GM19452 (cell line): ENCODE results near the gene ALX3.
"Not testable (repeated sequence)": the region's sequence is repeated elsewhere in the genome, so short reads cannot be mapped to it uniquely, and the experiment has no call there.

ENCODE experiments used
- ATAC-seq: cut with Tn5 transposase; IDR thresholded peaks from one replicate; pipeline ENCODE4 v1.9.1; 2021; ENCODE audit not compliant: unreplicated experiment

Gene ALX3

DNA sequence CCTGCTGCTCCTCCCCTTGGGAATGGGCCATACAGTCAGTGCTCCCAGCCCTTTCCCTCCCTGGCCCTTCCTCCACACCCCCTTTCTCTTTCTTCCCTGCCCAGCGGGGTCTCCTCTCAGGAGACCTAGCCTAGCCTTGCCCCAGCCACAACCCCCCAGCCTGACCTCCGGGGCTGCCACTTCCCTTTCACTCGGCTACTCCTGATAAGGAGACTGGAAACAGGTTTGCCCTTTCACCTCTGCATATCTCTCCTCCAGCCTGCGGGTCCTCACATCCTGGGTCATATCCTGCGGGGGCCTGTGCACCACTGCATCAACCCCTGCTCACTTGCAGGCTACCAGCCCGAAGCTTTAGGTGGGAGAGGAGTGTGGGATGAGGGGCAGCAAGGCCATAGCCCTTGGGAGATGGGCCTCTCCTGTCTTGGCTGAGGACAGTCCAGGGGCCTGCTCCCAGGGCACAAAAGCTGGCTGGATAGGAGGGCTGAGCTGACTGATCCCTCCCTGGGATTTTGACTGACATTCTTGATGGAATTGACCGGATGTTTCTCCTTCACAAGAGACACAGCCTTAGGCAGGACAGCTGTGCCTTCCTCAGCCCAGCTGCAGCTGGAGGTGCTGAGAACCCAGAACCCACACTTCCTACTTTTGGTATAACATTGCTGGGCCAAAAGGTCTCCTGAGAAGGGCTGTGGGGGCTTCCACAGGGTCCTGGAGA lies 19.2 kb upstream of the ALX3 start:
- ATAC-seq = no peak

DNA sequence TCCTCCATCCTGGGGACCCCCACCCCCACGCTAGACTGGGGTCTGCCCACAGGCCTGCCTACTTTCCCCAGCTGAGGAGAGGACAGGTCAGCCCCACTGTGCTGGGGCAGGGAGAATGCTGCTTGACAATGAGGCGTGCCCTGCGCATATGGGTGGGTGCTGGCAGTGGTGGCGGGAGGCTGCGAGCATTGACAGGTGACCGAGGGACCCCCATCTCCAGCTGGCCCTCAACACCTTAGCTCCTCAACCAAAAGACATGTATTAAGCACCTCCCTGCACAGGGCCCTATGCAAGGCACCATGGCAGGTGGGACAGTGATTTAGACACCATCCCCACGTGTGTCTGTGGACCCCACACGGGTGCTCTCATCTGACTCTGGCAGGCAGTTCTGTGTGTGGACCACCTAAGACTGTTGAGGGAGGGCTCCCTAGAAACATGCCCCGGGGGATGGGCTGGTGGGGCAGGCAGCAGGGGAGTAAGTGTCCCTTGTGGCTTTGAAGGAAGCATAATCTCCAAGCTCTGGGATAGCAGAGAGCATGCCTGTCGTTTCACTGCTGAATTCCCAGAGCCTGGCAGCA lies 18.4 kb upstream of the ALX3 start:
- ATAC-seq = no peak

DNA sequence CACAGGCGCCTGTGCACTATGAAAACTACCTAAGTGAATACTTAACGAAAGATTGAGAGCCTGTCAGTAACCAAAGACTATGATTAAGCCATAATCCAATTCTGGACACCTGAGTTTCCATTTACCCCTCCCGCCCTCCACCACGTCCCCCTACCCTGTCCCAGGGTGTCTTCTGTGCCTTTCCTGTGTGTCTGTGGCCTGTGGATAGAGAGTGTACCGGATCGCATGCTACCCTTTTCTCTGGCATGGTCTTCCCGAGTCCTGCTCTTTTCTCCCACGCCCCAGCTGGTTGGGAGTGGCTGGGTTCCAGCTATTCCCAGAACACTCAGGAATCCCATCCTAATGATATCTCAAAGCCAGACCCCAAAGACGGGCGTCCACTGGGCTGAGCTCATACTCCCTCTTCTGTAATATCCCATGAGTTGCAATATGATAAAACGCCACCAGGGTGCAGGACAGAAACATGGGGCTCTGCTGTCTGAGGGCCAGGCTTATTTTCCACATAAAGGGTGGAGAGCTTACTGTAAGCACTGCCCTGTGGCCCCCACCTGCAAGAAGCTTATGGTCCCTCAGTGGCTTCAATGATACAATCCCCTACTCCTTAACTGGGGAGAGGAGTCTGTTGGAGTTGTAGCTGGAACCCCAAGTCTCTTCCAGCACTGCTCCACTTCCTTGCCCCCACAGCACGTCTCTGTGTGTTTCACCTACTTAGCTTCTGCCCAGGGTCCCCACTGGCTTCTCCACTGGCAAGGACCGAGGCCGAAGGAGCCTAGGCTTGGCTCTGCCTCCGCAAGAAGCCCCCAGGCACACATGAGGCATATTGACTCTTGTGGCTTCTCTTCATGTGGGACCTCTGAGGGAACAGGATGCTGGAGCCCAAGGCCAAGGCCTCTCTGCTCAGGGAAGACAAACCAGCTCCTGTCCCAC lies 17.6 kb upstream of the ALX3 start:
- ATAC-seq = no peak

DNA sequence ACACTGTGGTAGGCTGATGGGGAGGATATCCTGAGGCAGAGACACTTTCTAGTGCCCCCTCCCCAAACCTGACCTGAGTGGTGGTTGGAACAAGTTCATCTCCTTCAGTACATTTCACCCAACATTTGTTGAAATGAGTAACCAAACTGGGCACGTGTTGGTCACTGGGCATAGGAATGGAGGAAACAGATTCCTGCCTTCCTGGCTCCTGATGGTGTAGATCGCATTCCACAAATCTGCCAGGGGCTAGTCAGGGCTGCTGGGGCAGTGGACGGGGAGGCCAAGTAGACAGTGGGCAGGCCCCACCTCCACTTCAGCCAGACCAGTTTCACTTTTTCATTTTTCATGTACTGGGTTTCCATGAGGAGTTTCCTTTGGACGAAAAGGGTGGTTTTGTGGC lies 16.5 kb upstream of the ALX3 start:
- no peak for ATAC-seq

DNA sequence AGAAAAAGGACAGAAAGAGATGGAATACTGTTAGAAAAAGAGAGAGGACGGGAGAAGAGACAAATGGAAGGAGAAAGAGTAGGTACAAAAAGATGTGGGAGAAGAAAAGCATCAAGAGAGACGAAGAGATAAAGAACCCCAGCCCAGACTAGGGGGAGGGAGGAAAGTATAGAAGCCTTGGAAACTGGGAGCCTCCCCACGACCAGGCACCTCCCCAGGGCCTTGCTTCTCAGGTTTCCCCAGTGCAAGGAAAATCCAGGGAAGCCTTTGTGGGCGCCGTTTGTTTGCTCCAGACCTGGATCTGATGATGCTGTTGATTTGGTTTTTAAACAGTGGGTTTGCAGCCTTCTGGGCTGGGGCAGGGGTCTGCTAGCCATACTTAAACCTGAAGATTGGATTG lies 15.2 kb upstream of the ALX3 start:
- no peak for ATAC-seq

DNA sequence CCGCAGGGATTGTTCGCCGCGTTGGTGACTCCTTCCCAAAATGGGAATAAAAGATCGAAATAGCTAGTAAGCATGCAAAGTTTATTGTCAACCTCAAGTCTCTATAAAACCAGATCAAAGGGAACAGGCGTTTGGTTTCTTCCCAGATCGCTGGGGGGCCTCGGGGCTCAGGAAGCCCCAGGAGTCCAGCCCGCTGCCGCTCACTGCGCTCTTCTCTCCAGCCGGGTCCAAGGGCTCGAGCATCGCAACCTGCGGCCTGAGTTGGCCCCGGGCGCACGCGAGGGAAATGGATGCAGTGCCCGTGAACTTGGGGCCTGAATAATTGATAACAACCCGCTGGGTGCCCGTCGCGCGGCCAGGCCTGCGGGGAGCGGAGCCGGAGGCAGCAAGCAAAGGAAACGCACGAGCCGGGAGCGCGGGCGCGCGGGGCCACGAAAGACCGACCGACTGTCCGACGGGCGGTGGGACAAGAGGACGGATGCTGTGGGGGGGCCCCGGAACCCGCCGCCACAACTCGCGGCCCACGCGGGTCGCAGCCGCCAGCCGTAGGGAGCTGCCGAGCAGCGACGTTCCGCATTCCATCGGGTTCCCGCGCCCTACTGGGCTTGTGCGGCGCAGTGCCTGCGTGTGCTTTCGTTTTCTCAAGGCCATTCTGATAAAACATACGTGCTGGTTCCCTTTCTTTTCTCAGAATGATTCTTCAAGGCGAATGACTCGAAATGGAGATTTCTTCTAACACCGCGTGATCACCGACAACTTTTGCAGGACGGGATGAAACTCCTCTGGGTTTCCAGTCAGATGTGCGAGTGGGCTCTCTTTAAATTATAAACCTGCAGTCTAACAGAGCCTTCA lies 14.0 kb upstream of the ALX3 start:
- no peak for ATAC-seq

DNA sequence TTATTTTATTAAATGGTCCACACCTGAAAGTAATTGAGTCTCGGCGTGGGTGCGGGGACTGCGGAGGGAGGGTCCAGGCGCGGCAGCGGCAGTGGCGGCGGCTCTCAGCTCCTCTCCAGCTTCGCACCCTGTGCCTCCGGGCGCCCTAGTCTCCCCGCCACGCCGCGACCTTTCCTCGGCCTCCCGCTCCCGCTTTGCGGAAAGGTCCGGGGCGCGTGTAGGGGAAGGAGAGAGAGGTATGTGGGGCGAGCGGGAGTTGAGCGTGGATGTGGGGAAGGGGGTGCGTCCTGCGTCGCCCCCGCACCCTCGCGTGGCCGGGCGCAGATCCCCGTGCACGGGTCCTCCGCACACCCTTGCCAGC lies 13.4 kb upstream of the ALX3 start:
- ATAC-seq = no peak

DNA sequence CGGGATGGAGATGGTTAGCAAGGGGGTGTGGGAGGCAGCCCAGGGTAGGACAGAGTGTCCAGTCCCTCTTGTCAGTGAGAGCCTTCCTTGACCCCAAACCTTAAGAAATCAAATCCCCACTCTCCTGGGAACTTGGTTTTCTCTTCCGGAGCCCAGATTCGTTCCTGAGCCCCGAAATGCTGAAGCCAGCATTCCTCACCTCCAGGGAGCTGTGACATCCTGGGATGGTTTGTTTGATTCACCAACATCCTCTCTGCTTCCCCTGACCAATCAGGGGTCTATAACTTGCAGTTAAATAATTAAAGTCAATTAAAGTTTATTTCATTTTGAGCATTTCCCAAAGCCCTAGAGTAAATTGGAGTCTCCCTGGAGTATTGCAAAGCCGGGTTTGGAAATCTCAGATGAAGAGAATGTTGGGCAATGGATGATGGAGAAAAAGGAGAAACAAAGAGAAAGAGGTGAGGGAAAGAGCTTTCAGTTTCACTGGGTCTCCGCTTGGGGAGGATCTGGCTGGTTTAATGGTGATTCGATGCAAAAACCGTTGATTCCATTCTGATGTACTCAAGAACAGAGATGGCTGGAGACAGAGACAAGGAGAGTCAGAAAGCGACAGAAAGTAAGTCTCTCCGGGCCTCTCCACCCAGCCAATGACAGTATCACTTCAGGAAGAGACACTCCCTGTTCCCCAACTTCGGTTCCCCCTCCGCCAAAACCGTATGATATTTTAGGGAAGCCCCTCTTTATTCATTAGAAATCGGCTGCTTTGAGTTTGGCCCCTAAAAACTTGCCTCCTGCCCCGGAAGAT lies 12.8 kb upstream of the ALX3 start:
- no peak for ATAC-seq

DNA sequence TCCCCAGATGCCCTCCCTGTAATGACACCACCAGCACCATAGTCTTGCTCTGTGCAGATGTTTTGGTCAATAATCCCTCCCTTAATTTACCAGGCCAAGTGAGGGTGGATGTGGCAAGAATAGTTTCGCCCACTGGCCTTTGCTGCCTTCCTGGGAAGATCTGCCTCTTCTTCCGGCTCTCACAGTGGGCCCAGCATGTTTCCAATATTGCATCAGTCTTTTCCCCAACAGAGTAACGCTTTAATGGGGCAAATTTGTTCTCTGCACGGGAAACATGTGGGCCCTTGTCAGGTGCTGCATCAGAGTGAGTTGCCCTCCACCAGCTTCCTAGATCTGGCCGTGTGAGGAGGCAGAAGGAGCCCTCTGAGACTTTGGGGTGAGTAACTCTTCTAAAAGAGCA lies 12.0 kb upstream of the ALX3 start:
- no peak for ATAC-seq

DNA sequence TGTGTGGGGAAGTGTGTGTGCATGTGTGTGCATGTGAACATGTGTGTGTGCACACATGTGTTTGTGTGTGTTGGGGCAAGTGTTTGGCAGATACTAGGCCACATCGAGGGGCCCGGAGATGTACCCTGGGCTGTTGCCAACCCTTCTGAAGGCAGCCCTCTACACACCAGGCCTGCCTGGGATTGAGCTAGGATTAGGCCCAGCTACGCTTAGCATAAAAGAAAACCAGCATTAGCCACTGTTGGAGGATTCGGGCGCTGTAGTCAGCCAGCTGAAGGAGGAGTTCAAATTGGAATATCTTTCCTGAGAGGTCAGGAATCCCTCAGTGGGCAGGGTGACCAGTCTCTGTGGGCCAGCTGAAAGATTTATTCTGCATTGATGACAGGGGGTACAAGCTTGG lies 10.6 kb upstream of the ALX3 start:
- no peak for ATAC-seq

DNA sequence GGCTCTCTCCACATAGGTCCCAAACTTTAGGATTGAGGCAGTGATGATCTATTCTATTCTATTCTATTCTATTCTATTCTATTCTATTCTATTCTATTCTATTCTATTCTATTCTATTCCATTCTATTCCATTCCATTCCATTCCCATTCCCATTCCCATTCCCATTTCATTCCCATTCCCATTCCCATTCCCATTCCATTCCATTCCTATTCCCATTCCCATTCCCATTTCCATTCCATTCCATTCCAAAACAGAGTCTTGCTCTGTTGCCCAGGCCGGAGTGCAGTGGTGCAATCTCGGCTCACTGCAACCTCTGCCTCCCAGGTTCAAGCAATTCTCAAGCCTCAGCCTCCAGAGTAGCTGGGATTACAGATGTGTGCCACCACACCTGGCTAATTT lies 9.5 kb upstream of the ALX3 start:
- ATAC-seq = not testable (repeated sequence)

DNA sequence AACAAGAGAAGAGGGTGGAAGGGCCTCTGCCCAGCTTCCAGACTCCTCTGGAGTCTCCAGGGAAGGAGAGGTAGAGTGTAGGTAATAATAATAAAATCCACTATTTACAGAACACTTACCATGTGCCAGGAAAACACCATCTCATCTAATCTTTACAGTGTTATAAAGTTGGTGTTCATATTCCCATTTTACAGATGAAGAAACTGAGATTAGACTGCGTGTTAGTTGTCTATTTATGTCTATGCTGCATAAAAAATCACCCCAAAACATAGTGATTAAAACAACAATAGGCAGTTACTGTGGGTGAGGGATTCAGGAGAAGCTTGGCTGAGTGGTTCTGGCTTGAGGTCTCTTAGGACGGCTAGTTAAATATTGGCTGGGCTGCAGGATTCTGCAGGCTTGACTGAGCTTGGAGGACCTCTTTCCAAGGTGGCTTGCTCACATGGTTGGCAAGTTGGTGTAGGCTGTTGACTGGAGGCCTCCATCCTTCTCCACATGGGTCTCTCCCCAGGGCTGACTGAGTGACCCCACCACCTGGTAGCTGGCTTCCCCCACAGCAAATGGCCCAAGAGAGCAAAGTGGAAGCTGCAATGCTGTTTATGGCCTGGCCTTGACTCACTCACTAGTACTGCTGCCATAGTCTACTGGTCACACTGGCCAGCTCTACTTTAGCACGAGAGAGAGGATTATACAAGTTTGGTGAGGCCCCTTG lies 6.5 kb upstream of the ALX3 start:
- ATAC-seq = no peak

DNA sequence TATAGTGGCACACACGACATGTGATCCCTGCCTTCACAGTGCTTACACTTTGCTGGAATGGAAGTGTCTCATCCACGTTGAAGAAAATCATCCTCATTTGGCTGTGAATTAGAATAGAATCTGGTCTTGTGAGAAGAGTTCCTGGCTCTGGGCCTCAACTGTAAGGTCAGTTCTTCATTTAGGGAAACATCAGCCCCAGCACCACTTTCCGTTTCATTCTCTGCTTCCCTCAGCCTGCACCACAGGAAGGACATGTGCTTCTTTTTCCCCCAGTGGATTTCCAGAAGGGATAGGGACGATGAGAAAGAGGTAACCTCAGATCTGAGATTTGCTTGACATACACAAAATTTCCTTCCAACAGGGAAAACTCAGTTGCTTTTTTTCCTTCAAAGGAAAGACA lies 3.7 kb upstream of the ALX3 start:
- no peak for ATAC-seq

DNA sequence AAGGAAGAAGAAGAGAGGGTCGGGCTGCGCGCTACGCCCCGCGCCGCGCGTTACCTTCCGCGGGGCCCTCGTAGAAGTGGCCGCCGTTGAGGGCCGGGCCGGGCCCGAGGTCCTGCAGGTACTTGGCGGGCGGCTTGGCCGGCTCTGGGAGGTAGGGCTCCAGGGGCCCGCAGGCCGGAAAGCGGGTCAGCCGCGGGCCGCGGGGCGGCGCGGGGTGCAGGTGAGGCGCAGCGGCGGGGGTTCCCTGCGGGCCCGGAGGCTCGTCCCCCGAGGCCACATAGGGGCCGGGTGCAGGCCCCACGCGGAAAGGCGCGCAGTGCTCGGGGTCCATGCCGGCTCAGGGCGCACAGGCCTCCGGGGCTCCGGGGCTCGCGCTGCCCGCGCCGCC lies 196 bp downstream of the ALX3 start:
- no peak for ATAC-seq

DNA sequence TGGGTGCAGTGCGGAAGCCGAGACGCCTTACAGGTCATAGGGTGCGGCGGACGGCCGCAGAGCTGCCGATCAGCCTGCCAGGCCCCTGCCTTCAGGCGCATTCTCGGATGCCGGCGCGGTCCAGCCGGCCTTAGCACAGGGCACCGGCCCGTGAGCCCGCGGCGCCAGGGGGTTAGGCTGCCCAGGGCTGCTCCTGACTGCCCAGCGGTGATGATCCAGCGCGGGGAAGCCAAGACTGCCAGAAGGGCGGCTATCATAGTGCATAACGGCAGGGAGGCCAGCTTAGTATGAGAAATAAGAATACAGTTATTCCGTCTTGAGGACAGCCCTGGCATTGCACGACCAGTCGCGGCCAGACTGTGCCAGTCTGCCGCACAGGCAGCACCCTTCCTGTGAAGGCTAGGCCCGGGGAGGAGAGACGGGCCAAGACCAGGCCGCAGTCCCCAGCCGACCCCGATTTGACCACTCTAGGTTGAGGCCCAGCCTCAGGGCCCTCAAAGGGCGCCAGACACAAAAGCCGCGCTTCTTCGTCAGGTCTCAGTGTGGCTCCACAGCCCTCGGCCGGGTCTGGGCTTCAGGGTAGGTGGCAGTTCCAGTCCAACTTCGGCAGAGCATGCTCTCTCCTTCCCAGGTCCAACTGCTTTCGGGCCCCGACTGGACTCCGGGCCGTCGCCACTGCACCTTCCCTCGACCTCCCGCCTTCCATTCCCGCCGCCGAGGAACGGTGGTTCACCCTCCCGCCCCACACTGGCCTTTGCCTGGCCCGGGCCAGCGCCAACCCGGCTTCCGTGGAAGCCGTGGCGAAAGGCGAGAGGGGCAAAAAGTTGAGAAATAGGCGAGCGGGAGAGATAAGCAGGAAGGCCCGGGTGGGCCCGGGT lies 829 bp downstream of the ALX3 start:
- no peak for ATAC-seq

DNA sequence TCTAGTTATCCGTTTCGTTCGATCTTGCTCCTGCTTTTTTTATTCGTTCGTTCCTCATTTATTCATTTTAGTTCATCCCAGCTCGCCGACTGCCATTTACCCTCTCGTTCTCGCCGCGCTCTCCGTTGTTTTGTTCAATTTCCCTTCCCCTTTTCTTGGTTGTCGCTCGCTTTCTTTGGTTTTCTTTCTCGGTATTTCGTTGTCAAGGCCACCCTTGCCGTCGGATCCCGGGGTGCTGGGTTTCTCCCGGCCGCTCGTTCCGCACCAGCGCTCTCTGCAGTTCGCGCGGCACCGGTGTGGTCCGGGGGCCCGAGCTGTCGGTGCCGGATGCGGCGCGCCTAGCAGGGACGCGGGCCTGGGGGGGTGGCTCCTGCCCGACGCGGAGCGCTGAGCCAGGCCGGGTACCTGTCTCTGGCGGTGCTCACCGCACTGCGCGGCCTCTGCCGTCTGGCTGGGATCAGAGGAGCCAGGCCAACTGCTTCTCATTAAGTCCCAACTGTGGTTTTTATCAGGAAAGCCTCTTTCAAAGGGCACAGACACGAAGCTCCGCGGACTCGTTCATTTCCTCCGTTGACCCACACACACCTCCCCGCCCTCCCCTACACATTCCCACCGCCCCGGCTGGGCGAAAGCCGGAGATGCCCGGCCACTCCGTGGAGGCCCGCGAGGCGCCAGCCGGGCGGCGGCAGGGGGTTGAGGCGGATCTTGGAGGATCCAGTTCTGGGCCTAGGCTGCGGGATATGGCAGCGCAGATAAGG lies 1.6 kb downstream of the ALX3 start:
- ATAC-seq = no peak

DNA sequence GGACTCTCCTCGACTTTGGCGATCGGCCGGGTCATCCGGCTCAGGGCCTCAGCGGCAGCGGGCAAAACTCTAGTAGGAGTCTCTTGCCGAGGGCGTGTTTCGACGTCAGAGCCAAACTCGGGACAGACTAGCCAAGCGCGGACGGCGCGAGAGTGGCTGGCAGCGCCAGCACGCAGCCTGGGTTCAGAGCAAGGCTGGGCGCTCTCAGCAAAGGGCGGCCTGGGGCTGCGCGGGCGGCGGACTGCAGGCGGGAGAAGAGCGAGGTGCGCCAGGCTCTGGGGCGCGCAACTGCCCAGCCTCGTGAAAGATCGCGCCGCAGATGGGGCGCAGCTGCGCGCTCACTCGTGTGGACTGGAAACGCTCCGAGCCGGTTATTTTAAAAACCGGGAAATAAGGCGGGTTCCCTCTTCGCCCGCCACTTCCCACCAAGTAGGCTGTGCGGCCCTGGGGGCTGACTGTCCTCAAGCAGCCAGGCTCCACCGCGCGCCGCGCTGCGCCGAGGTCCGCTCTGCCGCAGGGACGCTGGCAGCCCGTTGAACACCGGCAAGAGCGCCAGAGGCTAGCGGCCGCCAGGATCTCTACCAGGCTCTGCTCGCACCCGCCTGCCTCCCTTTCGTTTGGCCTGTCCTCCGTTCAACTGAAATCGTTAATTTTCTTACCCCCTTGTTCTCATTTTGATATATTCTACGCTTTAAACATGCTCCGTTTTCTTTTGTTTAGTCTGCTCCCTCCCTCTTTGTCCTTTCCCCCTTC lies 2.4 kb downstream of the ALX3 start:
- no peak for ATAC-seq
